Measurements from ENCODE around the gene SPATA31D3.
"Not testable (repeated sequence)": the region's sequence is repeated elsewhere in the genome, so short reads cannot be mapped to it uniquely, and the experiment has no call there.

SPATA31D3 gene
- 0 reads per million in 3 experiments for total RNA-seq

DNA sequence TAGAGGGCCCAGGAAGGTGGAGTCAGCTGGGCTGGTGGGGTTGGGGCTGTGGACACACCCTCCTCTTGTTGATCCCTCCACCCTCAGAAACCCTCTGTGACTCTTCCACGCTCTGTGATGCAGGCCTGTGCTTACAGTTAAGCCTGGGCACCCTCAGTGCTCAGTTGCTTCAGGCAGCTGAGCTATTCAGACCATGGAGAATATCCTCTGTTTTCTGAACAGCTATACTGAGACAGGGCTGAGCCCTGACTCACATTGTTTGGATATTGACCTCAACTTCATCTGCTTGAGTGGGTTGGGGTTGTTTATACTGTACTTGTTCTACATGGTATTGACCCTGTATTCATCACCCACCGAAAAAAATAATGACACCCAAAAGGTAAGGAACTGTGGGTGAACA, at the start of gene SPATA31D3:
TSS of gene SPATA31D3 (plus strand) at position 108 of the 400 bp plus-strand sequence. CDS start at position 194, 86 bp downstream.
- not testable (repeated sequence) for DNase-seq

- DNase-seq: no peak
Observed at GRCh38 chr9:81893929-81894328, 49.4 kb upstream of the SPATA31D3 start.

- no peak for DNase-seq
Observed at GRCh38 chr9:81894891-81895290, 48.4 kb upstream of the SPATA31D3 start.

DNA sequence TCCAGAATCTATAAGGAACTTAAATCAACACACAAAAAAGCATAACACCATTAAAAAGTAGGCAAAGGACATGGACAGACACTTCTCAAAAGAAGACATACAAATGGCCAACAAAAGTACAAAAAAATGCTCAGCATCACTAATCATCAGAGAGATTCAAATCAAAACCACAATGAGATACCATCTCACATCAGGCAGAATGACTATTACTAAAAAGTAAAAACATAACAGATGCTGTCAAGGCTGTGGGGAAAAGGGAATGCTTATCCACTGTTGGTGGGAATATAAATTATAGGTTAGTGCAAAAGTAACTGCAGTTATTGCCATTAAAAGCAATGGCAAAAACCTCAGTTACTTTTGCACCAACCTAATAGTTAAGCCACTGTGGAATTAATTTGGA, 47.2 kb upstream of the SPATA31D3 start:
- DNase-seq: no peak

GRCh38 chr9:81898851-81899250, 44.4 kb upstream of the SPATA31D3 start:
- no peak for DNase-seq

DNA sequence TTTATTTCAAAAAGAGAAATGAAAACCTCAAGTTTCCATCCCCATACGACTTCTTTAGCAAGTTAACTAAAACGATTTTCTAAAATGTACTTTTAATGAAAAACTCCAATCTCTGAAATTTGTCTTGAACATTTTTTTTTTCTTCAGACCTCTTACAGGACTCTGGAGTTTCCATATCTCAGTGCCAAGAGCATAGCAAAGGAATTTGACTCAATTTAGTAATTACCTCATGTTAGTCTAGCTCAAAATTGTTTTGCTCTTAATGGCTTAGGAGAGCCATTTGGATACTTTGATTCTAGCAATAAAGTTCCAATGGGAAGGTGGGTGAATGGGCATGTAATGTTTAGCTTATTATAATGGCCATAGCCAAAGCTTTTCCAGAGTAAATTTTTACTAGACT, 41.1 kb upstream of the SPATA31D3 start:
- no peak for DNase-seq

- no peak for DNase-seq
Observed at GRCh38 chr9:81902626-81903025, 40.7 kb upstream of the SPATA31D3 start.

DNA sequence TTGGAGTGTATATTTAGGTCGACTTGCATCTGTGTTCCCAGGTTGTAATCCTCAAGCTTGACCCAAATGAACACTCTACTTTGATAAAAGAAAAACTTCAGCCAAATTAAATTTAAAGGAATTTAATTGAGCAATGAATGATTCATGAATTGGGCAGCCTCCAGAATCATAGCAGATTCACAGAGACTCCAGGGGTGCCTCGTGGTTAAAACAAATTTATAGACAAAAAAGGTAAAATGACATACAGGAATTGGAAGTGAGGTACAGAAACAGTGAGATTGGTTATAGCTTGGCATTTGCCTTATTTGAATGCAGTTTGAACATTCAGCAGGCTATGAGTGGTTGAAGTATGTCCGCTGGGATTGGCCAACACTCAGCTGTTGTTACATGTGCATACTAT, 36.6 kb upstream of the SPATA31D3 start:
- DNase-seq: no peak

DNA sequence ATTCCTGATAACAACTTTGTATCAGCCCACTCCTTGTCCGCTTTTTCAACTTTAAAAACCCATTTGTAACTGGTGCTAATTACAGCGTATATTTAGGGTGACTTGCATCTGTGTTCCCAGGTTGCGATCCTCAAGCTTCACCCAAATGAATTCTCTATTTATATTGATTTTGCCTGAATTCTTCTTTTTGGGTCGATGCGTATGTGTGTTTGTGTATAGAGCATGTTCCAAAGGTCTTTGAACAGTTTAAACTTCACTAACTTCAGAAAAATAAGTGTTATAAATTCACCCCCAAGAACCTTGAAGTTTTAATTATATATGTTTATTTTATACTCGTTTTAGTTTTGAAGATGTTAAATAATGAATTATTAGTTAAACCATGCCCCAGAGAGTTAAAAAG, 31.2 kb upstream of the SPATA31D3 start:
- DNase-seq: no peak

GRCh38 chr9:81915801-81916505, 27.3 kb upstream of the SPATA31D3 start:
- DNase-seq: no peak

DNA sequence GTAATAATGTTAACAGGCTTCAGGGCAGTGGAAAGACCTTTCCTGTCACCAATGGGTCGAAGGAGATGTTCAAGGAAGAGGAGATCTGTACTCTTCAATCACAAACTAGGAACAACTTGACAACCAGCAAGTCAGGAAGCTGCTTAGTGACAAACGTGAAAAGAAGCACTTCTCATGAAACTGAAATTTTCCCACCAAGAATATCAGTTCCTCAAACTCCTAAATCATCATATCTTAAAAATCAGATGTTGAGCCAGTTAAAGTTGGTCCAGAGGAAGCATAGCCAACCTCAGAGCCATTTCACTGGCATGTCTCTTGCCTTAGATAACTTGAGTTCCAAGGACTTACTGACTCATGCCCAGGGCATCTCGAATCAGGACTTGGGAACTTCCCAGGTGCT, 24.8 kb upstream of the SPATA31D3 start:
- DNase-seq: not testable (repeated sequence)

DNA sequence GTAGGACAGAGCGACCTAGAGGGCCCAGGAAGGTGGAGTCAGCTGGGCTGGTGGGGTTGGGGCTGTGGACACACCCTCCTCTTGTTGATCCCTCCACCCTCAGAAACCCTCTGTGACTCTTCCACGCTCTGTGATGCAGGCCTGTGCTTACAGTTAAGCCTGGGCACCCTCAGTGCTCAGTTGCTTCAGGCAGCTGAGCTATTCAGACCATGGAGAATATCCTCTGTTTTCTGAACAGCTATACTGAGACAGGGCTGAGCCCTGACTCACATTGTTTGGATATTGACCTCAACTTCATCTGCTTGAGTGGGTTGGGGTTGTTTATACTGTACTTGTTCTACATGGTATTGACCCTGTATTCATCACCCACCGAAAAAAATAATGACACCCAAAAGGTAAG, 15.0 kb upstream of the SPATA31D3 start, which contains the start of gene SPATA31D4:
TSS of gene SPATA31D4 (plus strand) at position 124 of the 400 bp plus-strand sequence. CDS start at position 210, 86 bp downstream.
- DNase-seq: not testable (repeated sequence)

- not testable (repeated sequence) for DNase-seq
Observed at GRCh38 chr9:81930147-81930546, 13.2 kb upstream of the SPATA31D3 start.

DNA sequence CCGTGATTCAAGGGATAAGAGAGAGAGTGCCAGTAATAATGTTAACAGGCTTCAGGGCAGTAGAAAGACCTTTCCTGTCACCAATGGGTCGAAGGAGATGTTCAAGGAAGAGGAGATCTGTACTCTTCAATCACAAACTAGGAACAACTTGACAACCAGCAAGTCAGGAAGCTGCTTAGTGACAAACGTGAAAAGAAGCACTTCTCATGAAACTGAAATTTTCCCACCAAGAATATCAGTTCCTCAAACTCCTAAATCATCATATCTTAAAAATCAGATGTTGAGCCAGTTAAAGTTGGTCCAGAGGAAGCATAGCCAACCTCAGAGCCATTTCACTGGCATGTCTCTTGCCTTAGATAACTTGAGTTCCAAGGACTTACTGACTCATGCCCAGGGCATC, 9.8 kb upstream of the SPATA31D3 start:
- DNase-seq: not testable (repeated sequence)

- DNase-seq: not testable (repeated sequence)
Observed at GRCh38 chr9:81948650-81949049, 5.3 kb downstream of the SPATA31D3 start.

DNA sequence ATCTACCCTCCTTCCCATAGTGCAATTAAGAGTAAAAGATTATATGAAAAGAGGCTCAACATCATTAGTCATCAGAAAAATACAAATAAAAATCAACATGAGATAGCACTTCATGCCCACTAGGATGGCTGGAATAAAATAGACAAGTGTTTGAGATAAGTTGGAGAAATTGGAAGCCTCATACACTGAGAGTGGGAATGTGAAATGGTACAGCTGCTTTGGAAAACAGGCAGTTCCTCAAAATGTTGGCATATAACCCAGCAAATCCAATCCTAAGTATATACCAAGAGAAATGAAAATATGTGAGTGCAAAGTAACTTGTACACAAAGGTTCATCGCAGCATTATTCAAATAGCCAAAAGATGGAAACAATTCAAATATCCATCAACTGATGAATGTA, 9.8 kb downstream of the SPATA31D3 start:
- DNase-seq: no peak

DNA sequence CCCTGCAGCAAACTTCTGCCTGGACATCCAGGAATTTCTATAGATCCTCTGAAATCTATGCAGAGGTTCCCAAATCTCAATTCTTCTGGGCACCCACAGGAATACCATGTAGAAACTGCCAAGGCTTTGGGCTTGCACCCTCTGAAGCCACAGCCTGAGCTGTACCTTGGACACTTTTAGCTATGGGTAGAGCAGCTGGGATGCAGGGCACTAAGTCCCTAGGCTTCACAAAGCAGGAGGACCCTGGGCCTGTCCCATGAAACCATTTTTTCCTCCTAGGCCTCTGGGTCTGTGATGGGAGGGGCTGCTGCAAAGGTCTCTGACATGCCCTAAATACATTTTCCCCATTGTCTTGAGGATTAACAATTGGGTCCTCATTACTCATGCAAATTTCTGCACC, 12.3 kb downstream of the SPATA31D3 start:
- no peak for DNase-seq

DNA sequence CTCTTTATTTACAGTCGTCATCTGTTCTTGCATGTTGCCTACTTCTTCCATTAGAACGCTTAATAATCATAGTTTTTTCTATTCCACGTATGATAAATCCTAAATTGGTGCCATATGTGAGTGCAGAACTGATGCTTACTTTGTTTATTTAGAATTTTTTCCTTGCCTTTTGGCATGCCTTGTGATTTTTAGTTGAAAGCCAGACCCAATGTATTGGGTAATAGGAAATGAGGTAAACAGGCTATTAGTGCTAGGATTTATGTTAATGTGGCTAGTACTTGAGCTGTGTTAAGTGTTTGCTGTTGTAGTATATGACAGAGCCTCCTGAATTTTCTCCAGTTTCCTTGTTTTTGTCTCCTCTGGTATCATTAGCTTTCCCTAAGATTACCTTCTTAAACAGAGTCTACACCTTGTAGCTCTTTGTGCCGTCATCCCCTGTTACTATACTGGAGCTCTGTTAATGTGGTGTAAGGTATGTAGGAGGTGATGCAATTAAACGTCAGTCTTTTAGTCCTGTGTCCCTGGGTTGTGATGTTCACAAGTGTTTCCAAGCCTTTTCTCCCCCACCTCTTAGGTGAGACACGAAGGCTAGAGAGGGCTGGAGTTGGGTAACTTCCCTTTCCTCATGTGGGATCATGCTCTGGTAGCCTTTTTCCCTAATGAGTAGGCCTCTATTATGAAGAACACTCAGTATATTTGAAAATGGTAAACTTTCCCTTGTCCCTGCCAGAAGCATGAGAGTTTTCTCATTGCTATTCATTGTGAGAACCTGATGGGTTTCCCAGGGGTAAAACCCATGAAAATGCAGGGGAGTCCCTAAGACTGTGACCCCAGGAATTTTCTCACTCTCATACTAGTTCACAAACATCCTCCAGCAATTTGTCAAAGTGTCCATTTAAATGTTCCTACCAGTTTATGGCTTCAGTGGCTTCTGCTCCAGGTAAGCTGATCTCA, 21.2 kb downstream of the SPATA31D3 start:
- no peak for DNase-seq

- no peak for DNase-seq
Observed at GRCh38 chr9:81968026-81968425, 24.7 kb downstream of the SPATA31D3 start.

- no peak for DNase-seq
Observed at GRCh38 chr9:81969971-81970370, 26.7 kb downstream of the SPATA31D3 start.

- no peak for DNase-seq
Observed at GRCh38 chr9:81971727-81972126, 28.4 kb downstream of the SPATA31D3 start.

- no peak for DNase-seq
Observed at GRCh38 chr9:81974764-81975163, 31.5 kb downstream of the SPATA31D3 start.

DNA sequence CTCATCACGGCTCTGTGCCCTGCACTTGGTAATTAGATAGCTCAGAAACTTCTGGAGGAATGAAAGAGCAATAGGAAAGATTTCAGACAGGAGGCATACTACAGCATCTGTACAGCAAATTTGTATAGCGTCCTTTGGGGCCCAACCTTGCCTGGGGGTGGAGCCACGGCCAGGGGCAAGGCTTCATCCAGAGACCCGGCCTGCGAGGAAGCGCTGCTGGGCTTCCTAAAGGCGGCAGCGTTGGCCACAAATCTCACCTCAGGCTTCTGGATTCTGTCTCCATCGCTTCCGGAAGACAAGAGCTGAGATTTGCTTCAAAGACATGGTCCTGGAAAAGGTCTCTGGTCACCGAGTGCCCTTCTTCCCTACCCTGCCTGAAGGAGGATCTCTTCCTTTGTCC, 33.1 kb downstream of the SPATA31D3 start:
- no peak for DNase-seq

GRCh38 chr9:81979196-81979595, 35.9 kb downstream of the SPATA31D3 start:
- no peak for DNase-seq
